Cardiac fibroblast (primary cell): ENCODE measurements around the gene GPR150.
"Not testable (repeated sequence)": the region's sequence is repeated elsewhere in the genome, so short reads cannot be mapped to it uniquely, and the experiment has no call there.

Experiments
- DNase-seq, 2 donors: peaks; one replicate each; pipeline versions ENCODE4 v3.0.0 to v3.0.0-alpha.2; 2010; ENCODE audit warnings: low read depth in 2 of 2
- H3K4me3 ChIP-seq, 2 donors: replicated peaks in 1 of 2; 1 replicate in 1 of 2; 2 replicates in 1 of 2; pipeline ENCODE4 v1.5.1; 2011; ENCODE audit warnings: low read depth in 2 of 2, low read length in 2 of 2, mild to moderate bottlenecking in 2 of 2, moderate library complexity in 1 of 2
- CTCF ChIP-seq: IDR thresholded peaks from one replicate; pipeline ENCODE4 v1.5.1; 2011; ENCODE audit warnings: low read depth, mild to moderate bottlenecking, low read length, inconsistent platforms

Gene GPR150

GRCh38 chr5:95638632-95639031 is 18.7 kb downstream of the GPR150 start:
- no peak for TF ChIP-seq CTCF
- no peak overlapping the region for H3K4me3 ChIP-seq
- DNase-seq = no peak

DNA sequence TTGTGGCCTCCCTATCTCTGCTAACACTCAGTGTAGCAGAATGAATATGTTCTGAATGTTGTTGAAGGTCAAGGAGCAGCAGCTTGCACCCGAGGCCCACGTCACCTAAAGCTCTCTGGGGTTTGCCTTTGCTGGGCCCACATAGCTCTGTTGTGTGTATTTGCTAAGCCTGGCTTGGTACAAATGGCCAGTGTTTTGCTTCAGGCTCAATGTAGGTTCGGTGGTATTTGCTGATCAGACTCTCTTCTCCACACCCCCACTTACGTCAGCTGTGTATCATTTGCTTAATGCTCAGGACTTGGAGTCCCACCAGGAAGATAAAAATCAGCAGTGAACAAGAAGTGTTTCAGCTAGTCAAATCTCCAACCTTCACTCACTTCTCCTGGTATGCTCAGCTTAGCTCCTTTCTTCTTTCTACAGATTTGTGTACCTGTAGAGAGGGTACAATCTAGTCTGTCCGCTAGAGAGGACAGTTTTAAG is 21.9 kb downstream of the GPR150 start:
- peak; percentile 72 to 80 for DNase-seq
- H3K4me3 ChIP-seq = no peak overlapping the region
- TF ChIP-seq CTCF = no peak

DNA sequence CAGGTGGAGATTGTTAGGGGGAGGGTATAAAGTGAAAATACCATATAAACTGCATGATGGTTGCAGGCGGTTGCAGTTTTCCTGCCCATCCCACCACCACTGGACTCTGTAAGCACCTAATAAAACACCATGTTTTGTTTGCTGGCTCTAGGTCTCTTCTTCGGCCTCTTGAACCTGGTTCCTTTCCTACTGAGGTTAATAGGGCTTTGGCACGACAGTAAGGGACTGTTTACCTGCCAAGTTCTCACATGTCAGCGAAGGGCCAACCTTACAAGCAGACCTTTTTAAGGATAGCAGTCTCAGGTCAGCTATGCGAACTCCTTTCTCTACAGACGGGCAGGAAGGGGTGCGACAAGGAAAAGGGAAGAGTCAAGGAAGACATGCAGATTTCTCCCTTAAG is 23.3 kb downstream of the GPR150 start:
- no peak overlapping the region for H3K4me3 ChIP-seq
- DNase-seq = no peak
- TF ChIP-seq CTCF = no peak

GRCh38 chr5:95644351-95645042 is 24.6 kb downstream of the GPR150 start:
- no peak overlapping the region for H3K4me3 ChIP-seq
- peak; percentile 78 for TF ChIP-seq CTCF
- DNase-seq = peak; percentile 72 to 79

GRCh38 chr5:95646226-95646568 is 26.3 kb downstream of the GPR150 start:
- DNase-seq, H3K4me3 ChIP-seq: not testable (repeated sequence)

DNA sequence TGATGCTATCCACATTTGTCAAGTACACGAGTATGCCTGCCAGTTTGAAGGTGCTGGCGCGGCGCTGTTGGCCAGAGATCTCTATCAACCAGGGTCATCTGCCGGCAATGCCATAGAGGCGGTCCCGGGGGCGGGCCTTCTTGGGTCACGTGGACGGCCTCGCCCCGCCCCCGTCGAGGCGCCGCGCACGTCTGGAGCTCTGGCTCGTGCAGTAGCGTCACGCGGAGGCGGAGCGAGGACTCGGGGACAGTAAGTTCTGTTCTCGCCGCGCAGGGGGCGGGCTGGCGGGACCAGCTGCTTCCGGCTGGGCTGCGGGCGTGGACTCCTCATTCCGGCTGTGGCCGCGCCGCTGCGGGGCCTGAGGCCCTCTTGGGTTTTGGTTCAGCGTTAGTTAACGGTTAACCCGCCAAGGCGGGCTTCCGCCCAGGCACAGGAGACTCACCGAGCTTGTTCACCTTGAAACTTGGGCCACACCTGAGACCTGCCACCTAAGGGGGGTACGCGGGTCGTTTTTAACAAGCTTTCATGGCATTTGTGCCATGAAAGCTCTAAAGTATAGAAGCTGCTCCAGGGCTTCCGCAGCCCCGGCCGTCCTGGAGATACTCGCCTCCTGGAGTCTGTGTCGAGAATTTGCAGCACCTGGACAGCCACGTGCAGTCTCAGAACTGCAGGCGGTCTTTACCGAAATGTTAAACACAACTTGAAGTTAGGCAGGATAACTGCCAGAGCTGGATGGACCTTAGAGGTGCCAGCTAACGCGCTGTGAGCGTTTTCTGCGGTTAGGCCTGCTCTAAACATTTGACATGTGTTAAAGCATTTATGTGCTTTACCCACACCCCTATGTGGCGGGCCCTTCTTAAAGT is 26.9 kb downstream of the GPR150 start, which contains the start of gene RFESD:
Gene RFESD, plus strand, starts transcription at position 209 of the 863 bp plus-strand sequence. CDS start 5,495 bp downstream, outside the sequence.
- peak; percentile 21 for TF ChIP-seq CTCF
- peak; percentile 96 for DNase-seq
- peak within 1 kb of the TSS; percentile 47 to 49 for H3K4me3 ChIP-seq
